CD4-positive, alpha-beta T cell treated with Interleukin-6 at 100 ng/mL for 8 hours (primary cell): ENCODE data around the gene SNAP25.

Source experiments
- DNase-seq: peaks from one replicate; pipeline ENCODE4 v3.0.0-alpha.2; 2020; ENCODE audit warnings: mixed read lengths, low spot score

SNAP25 gene

DNA sequence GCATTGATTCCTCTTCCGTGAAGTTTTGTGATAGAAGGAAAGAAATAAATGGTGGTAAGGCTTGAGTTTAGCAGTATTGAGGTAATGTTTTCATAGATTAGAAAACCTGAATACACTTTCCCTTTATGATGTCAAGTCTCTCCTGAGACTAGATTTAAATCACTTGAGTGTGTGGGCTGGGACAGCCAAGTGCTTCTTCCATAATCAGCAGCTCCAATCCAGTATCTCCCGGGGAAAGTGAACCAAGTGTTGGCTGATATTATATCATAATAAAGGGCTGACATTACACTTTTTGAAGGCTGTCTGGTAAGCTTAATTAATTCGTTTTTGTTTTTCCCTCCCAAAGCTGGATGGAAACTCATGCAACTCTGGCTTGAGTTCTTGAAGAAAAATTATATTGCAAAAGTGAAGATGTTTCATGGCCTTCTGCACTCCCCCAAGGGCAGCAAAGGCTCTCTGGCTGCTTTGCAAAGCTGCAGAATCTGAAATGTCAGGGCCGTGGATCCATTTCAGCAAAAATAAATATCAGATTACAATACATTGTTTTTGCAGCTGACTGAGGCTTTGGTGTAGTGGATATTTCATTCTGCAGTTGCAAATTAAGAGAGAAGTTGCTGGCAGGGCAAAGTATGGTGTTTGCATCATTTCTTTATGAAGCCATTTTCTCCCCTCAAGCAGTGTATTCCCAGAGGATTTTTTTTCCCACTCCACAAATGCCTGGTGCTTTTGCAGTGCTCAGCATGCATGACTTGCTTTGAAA lies 114.2 kb downstream of the SNAP25 start:
- DNase-seq = no peak

GRCh38 chr20:10336959-10337729 lies 118.5 kb downstream of the SNAP25 start:
- no peak for DNase-seq

DNA sequence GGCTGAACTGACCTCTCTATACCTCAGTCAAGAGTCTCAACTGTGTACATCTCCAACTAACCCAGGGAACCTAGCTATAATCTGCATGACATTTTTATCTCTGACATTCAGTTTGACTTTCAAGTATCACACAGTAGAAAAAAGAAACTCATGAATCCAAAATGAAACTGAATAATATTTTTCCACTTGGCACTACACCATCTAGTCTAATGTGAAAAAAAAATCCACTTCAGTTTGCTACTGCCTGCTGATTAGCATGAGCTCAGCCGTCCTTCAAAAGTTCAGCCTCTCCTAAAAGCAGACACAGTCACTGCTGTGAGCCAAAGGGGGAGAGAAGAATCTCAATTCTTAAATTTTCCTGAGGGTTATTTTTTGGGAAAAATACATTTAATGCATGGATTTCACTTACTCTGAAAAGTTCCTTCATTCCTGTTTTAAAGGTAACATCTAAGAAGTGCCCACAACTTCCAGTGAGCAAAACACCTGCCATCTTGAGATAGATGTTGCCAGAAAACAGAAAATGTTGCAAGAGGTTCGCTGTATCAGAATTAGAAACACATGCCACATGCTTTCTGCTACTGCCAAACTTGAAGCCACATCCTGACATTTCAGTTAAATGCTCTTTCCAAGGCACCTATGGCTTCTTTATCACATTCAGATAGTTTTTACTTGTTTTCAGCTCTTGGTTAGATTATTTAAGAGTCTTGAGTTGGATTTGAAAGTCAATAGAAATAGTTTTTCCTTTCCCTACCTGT lies 120.0 kb downstream of the SNAP25 start:
- no peak for DNase-seq

DNA sequence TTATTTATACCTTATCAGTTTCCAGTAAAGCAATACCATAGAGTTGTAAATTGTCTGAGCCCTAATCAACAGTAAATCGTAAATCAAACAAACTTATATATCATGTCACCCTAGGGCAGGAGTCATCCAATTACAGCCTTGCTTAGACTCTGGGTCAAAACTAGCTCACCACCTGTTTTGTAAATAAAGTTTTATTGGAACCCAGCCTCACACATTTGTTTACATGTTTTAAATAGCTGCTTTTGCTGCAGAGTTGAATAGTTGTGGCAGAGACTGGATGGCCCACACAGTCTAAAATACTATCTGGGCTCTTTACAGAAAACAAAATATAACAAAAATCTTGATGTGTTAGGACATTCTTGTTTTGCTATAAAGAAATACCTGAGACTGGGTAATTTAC lies 121.0 kb downstream of the SNAP25 start:
- DNase-seq = no peak

- DNase-seq = no peak
Observed at GRCh38 chr20:10342152-10342551, 123.5 kb downstream of the SNAP25 start.

DNA sequence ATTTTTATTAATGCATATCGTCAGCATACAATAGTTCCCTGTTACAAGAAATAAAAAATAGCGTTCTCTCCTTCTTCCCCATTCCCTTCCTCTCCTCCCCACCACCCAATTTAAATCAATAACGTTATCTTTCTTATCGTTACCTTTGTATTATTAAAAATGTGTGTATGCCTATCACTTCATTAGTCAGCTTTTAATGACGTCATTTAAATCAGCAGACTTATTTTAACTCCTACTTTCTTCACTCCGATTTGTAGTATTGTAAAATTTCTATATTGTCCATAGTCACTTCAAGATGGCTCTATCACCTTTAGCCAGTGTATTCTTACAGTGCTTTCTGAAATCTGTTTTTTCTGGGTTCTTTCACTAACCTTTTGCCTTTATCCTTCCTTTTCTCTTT lies 126.3 kb downstream of the SNAP25 start:
- no peak for DNase-seq

DNA sequence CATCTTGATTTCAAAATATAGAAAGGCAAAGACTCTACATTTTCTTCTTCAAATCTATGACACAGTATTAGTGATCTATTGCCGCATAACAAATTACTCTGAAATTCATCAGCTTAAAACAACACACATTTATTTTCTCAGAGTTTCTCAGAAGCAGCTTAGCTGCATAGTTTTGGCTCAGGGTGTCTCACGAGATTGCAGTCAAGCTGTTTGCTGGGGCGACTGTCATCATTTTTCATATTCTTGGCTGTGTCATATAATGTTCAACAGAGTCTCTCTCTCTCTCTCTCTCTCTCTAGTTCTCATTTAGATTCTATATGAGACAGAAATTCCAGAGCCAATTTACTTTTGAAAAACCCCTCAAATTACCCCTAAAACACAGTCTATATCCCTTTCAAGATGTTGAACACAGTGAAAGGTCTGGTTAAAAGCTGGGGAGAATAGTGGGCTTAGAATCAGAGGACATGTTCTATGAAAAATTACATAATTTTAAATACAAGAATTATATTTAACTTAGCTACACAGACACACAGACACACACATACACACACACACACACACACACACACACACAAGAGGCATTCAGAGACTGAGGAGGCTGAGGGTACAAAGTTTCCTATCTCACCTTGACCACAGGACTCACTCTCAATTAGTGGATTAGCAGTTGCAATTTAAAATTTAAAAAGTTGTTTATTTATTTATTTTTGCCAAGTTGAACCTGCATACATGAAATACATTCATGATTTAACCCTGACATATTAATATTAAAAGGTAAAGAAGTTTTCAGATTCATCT lies 128.7 kb downstream of the SNAP25 start:
- DNase-seq = no peak

- no peak for DNase-seq
Observed at GRCh38 chr20:10349118-10349517, 130.5 kb downstream of the SNAP25 start.

DNA sequence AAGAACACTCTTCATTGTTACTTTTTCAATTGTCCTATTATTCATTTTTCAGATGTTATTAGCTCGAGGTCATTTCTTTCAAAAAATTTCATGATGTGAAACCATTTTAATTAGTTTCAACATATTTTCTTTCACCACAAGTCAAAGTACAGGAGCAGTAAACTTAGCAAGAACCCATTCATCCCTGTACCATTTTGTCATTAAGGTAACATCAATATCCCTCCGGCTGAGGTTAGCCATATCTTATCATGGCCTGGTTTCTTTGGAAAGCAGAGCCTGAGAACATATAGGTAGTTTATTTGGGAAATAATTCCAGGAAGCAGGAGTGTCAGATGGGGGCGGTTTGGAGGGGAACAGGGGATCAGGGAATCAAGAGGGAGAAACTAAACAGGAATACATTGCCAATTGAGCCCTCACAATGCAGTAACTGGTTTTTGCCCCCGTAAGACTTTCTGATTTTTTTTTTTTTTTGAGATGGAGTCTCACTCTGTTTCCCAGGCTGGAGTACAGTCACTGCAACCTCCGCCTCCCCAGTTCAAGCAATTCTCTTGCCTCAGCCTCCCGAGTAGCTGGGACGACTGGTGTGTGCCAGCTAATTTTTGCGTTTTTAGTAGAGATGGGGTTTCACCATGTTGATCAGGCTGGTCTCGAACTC lies 131.7 kb downstream of the SNAP25 start:
- no peak for DNase-seq

GRCh38 chr20:10352934-10353824 lies 134.5 kb downstream of the SNAP25 start:
- no peak for DNase-seq

DNA sequence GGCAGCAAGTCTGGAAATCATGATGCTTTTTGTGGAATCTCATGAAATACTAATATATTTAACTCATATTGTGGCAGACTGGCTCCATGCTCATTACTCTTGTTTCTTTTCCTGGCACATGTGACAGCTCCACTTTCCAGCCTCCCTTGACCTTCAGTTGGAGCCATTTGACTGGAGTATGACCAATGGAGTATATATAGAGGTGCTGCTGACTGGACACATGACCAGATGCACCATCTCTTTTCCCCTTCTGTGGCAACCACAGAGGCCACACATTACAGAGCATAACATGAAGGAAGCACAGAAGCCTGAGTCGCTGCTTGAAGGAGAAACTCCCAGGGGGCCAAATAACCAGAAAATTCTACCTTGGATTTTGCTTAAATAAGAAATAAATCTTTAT lies 138.0 kb downstream of the SNAP25 start:
- no peak for DNase-seq
